ENCODE measurements around the gene UNC5B.

UNC5B gene

DNA sequence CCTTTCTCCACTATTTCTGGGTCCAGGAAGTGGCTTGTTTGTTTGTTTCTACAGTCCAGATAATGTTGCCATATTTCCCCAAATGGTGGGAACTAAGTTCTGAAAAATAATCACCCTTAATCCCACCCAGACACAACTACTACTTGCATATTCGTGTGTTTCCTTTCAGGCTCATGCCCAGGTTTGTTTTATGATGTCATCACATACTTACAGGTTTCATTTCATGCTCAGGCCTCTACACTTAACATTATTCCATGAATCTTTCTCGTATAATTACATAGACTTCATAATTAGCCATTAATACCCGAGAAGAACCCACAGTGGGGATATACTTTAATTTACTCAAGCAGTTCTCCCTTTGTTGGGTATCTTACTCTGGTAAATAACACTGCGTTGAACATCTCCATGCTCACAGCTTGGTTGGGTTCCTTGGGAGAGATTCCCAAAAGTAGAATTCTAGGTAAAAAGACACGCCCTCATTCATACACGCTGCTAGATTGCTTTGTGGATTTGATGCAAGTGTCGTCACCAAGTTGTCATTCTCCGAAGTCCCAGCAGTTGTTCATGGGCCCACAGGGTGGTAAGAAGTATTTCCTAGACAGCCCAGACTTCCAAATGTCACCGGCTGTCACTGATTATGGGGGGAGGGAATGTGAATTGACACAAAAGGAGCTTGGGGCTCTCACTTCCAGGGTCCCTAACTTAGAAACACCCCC lies 42.6 kb downstream of the UNC5B start:
- DNase-seq (ENCODE audit: low spot score), result no peak

DNA sequence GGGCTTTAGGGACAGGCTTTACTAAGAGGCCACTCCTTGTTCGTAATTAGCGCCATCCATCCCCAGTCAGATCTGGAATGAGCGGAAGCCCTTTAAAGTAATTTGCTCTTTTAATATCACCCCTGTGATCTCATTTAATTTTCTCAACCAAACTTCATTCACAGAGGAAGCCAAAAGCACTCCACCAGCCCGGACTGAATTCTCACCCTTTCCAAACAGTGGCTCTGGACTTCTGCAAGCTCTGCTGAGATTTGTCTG lies 43.1 kb downstream of the UNC5B start:
- DNase-seq (ENCODE audit: low spot score), result no peak

DNA sequence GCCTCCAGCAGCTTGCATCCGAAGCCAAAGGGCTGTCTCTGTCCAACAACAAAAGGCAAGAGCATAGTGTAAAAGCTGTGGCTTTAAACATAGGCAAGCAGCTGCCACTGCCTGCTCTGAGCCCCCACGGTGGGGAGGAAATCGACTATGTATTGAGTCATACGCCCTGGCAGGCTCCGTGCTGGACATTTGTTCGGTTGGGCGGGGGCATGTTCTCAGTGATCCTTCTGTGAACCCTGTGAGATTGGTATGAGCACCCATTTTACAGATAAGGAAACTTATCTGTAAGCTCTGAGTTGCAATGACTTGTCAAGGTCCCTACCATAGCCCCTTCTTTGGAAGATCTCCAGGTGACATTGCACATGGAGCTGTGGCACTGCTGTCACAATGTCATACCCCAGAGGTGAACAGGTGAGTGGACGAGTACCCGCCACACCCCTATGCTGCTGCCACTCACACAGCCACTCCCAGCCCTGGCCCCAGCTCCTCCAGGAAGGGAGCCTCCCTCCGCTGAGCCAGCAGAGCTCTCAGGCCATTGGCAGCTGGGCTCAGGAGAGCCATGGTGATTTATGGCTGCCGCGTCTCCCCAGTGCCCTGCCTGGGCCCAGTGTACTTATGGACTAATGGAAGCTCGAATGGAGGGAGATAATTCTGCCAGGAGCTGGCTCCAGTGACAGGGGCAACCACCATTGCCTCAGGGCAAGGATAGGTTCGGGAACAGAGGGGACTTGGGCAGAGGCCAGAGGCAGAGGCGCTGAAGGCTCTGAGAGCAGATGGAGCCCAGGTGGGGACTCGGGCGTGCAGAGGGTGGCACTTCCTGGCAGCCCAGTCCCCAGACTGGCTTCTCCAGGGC lies 43.7 kb downstream of the UNC5B start:
- peak; percentile 81 for DNase-seq (ENCODE audit: low spot score)

GRCh38 chr10:71256661-71257318 lies 44.4 kb downstream of the UNC5B start:
- no peak for DNase-seq (ENCODE audit: low spot score)

DNA sequence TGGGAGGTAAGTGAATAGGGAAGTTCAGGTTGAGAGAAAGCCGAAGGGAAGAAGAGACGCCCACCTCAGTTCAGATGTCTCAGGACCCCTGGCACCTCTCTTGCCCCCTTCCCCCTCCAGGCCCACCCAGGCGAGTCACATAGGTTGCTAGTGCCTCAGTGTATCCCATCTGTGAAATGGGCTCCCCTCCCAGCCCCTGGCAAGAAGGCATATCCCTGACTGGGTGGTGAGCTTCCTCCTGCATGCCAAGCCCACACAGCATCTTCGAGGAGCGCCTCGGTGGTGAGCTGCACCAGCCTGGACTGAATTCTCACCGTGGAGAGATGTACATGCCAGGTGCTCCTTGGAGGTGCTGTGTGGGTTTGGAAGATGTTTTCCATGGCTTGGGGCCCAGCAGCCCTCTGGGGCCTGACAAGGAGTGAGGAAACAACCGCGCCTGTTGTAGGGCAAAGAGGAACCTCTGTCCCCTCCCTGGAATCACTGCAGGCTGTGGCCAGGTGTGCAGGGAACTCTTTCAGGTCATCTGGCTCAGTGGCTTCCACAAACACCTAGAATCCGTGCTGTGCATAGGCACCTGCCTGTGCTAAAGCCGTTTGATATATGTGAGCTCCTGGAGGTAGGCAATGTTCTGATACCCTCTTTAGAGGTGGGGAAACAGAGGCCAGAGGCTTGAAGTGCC lies 45.1 kb downstream of the UNC5B start:
- DNase-seq (ENCODE audit: low spot score), result no peak

- DNase-seq (ENCODE audit: low spot score), result no peak
Measured at GRCh38 chr10:71258046-71258445, 45.7 kb downstream of the UNC5B start.

DNA sequence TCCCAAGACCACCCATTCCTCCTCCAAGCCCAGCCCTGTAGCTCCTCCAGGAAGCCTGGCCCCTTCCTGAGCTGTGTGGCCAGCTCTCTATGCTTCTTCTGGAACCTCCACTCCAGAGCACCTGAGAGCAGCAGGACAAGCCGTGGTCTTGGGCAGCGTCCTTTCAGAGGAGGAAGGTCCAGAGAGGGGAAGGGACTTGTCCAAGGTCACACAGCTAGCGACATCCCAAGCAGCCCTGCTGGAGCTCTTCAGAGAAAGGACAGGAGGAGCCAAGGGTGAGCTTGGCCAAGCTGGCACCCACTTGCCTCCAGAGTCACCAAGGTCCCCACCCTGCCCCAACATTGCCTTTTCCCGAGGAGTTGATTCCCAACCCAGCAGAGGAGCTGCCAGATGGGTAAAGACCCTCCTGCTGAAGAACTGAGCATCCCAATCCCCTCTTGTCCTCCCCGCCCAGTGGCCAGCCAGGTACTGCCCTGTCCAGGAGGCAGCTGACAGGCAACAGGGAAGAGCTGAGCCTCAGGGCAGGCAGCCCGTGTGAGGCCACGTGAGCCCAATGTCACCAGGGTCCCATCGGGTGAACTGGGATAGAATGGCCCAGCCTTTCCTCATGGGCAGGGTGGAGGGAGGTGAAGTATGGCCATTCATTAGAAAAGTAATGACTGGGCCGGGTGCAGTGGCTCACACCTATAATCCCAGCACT lies 46.2 kb downstream of the UNC5B start:
- DNase-seq (ENCODE audit: low spot score), result no peak

GRCh38 chr10:71259282-71259681 lies 46.9 kb downstream of the UNC5B start:
- DNase-seq (ENCODE audit: low spot score), result no peak

- peak; percentile 46 for DNase-seq (ENCODE audit: low spot score)
Measured at GRCh38 chr10:71259815-71260501, 47.6 kb downstream of the UNC5B start.

GRCh38 chr10:71260622-71261325 lies 48.4 kb downstream of the UNC5B start:
- DNase-seq (ENCODE audit: low spot score), result peak; percentile 74

GRCh38 chr10:71262027-71262426 lies 49.7 kb downstream of the UNC5B start:
- no peak for DNase-seq (ENCODE audit: low spot score)

DNA sequence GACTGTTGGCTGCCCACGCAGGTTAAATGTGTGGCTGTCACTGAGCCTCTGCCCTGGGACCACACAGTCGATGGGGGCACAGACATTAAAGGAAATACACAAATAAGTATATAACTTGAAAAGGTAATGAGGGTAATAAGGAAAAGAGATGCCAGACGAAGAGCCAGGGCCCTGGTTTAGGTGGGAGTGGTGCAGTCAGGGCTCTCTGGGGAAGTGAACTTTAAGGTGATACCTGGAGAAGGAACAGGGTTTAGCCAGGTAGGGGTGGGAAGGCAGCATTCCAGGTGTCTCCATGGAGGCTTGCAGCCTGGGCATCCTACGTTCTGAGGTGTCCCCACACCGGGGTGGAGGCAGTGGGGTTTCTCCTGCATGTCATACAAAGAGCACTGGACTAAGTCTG lies 50.4 kb downstream of the UNC5B start:
- DNase-seq (ENCODE audit: low spot score), result no peak

DNA sequence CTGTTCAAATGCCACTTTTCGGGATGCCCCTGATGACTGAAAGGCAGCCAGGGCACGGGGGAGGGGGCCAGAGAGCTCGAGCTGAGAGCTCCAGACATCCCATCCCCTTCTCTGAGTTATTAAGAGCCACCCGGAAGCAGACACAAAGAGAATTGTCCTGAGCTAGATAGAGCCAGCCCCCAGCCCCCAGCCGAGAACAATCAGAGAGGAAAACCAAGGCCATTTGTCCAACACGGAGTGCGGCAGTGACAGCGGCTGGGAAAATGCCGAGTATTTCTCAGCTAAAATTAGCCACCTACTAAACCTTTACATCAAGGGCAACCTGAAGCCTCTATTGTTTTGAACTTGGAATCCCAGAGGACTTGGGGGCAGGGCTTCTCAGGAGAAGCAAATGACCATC lies 51.0 kb downstream of the UNC5B start:
- no peak for DNase-seq (ENCODE audit: low spot score)

DNA sequence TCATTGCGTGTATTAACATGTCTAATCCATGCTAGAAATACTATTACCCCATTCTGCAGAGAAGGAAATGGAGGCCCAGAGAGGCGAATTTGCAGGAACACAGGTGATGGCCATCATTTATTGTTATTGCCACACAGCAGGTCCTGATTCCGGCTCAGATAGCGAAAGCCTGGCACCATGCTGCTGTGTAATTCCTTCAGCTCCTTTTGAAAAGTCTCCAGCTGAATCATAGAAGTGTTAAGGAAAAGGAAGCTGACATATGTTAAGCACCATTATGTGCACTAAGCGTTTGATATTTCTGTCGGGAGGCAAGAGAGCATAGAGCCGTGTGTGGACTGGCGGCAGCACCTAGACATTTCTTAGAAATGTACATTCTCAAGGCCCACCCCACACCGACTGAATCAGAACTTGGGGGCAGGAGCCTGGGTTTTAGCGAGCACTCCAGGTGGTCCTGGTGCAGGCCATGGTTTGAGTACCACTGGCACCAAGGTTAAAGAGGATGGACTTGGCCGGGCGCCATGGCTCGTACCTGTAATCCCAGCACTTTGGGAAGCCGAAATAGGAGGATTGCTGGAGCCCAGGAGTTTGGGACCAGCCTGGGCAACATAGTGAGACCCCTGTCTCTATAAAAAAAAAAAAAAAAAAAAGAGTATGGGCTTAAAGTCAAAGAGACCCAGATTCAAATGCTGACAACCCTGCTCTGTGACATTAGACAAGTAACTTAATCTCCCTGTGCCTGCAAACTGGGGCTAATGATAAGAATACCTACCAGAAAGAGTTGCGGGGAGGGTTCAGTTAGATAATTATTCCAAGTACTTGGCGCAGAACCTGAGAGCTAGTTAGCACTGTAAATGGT lies 52.2 kb downstream of the UNC5B start:
- no peak for DNase-seq (ENCODE audit: low spot score)

- DNase-seq (ENCODE audit: low spot score), result no peak
Measured at GRCh38 chr10:71265201-71265575, 52.8 kb downstream of the UNC5B start.

DNA sequence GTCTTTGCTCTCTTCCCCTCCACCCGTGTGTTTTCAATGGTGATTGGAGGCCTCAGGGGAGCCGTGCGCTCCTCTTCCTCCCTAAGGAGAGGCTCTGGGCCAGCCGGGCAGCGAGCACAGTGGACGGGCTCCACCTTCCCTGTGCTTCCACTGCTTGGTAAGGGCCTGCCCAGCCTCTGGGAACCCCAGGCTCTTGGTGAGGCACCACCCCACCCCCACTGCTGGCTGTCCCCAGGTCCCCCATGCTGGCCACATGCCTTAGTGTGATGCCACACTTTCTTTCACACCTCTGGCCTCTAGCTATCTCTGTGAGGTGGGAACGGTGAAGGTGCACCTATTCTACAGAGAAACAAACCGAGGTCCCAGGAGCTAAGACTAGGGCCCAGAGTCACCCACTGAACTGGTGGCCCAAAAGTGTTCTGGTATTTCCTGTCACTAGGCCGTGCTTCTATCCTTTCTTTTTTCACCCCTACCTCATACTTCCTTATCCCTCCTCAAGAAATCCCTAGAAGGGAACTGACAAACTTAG lies 53.3 kb downstream of the UNC5B start:
- no peak for DNase-seq (ENCODE audit: low spot score)

GRCh38 chr10:71266147-71266917 lies 54.0 kb downstream of the UNC5B start:
- DNase-seq (ENCODE audit: low spot score), result peak; percentile 48

- no peak for DNase-seq (ENCODE audit: low spot score)
Measured at GRCh38 chr10:71266918-71267442, 54.6 kb downstream of the UNC5B start.
